A673 (cell line): ENCODE results near the gene SPAG16. TPM values are rescaled to one million over a fixed set of nuclear protein-coding genes. Genes with fewer than 3 reads are reported as not detected.

Source experiments
- BruUV-seq: library from RNA; stranded (reverse); fragments of 400-500 nt; replicated peaks from 2 replicates; lab custom pipeline; 2021; lab: Mats Ljungman, UMichigan
- CTCF ChIA-PET: fragments of 300-600 bp; sonication (Branson Sonifier 250); formaldehyde crosslinking; loops from one replicate; lab custom pipeline; 2022; ENCODE audit warnings: antibody characterized with exemption; lab: Charles Lee
- POLR2A ChIA-PET: fragments of 300-600 bp; sonication (Branson Sonifier 250); formaldehyde crosslinking; loops from one replicate; lab custom pipeline; 2022; ENCODE audit warnings: antibody characterized with exemption; ENCODE audit not compliant: low non-redundant PET; lab: Charles Lee
- DNase-seq: peaks from one replicate; pipeline ENCODE4 v3.0.0-alpha.2; 2015; ENCODE audit warnings: low spot score
- H3K27ac ChIP-seq: fragments of 200-600 bp; sonication (generic); 2 replicates; pipeline ENCODE4 v1.5.1; 2016; ENCODE audit warnings: mixed run types, low read depth, mild to moderate bottlenecking, mixed read lengths, antibody characterized with exemption, low read length; ENCODE audit not compliant: poor library complexity, severe bottlenecking
- H3K27me3 ChIP-seq: fragments of 200-600 bp; sonication (generic); replicated peaks from 2 replicates; pipeline ENCODE4 v1.6.1; 2017; ENCODE audit warnings: mixed run types, low read depth, mild to moderate bottlenecking, mixed read lengths, antibody characterized with exemption, low read length; ENCODE audit not compliant: insufficient read depth, poor library complexity
- H3K36me3 ChIP-seq: fragments of 200-600 bp; sonication (generic); 2 replicates; pipeline ENCODE4 v1.6.1; 2016; ENCODE audit warnings: mixed run types, mild to moderate bottlenecking, mixed read lengths, antibody characterized with exemption, low read length; ENCODE audit not compliant: insufficient read depth, poor library complexity, severe bottlenecking
- H3K4me1 ChIP-seq: fragments of 200-600 bp; sonication (generic); 2 replicates; pipeline ENCODE4 v1.6.1; 2017; ENCODE audit warnings: mixed run types, mild to moderate bottlenecking, mixed read lengths, antibody characterized with exemption, low read length; ENCODE audit not compliant: insufficient read depth, poor library complexity, severe bottlenecking
- H3K4me3 ChIP-seq: fragments of 200-600 bp; sonication (generic); 2 replicates; pipeline ENCODE4 v1.5.1; 2016; ENCODE audit warnings: low read depth, mixed run types, mild to moderate bottlenecking, mixed read lengths, low read length; ENCODE audit not compliant: poor library complexity, severe bottlenecking
- H3K9me3 ChIP-seq: fragments of 200-600 bp; sonication (generic); 2 replicates; pipeline ENCODE4 v1.6.1; 2016; ENCODE audit warnings: mixed run types, low read depth, mild to moderate bottlenecking, mixed read lengths, antibody characterized with exemption, low read length; ENCODE audit not compliant: poor library complexity, severe bottlenecking
- CTCF ChIP-seq: fragments of 300-800, 200-600 bp; sonication (generic); conservative IDR thresholded peaks from 2 replicates; pipeline ENCODE4 v1.5.1; 2017; ENCODE audit warnings: low read depth, mild to moderate bottlenecking, antibody characterized with exemption, low read length, moderate library complexity, mixed read lengths
- EZH2 ChIP-seq: fragments of 200-600 bp; sonication (generic); IDR thresholded peaks from 2 replicates; pipeline ENCODE4 v1.6.1; 2017; ENCODE audit warnings: borderline replicate concordance, low read depth, mild to moderate bottlenecking, mixed read lengths, antibody characterized with exemption, low read length; ENCODE audit not compliant: poor library complexity, severe bottlenecking
- intact Hi-C: fragments of 100-400 bp; cut with micrococcal nuclease; formaldehyde crosslinking; loops from one replicate; pipeline ENCODE4 v1.10.0; 2022; ENCODE audit not compliant: unreplicated experiment
- total RNA-seq: library from RNA; stranded (reverse); gene quantifications from 2 replicates; pipeline ENCODE4 v1.2.3, GENCODE V29; 2021

SPAG16 gene
- total RNA-seq, 1 experiment from 2014 or later: 13.1 TPM

- Histone ChIP-seq H3K36me3 (no peaks in the 10 kb centered on the region), H3K27me3 (no peaks in the 10 kb centered on the region), H3K4me1 (no peaks in the 10 kb centered on the region), H3K27ac (no peak overlapping the region), H3K9me3 (no peaks in the 10 kb centered on the region), H3K4me3 (no peak overlapping the region)
- TF ChIP-seq EZH2 (no peak), CTCF (no peak)
- no TSS peak for BruUV-seq
- DNase-seq: no peak
- ChIA-PET POLR2A (no interaction called here), CTCF (no interaction called here)
- intact Hi-C loops: no loop called here
Observed at GRCh38 chr2:213885485-213885884, 601.2 kb downstream of the SPAG16 start.

- no peak overlapping the region for H3K4me3 ChIP-seq
- no peaks in the 10 kb centered on the region for H3K4me1 ChIP-seq
- H3K9me3 ChIP-seq: no peaks in the 10 kb centered on the region
- DNase-seq: no peak
- intact Hi-C loops: no loop called here
- CTCF ChIA-PET: no interaction called here
- TF ChIP-seq EZH2 (no peak), CTCF (no peak)
- no TSS peak for BruUV-seq
- POLR2A ChIA-PET: no interaction called here
- no peak overlapping the region for H3K27ac ChIP-seq
- H3K27me3 ChIP-seq: no peaks in the 10 kb centered on the region
- H3K36me3 ChIP-seq: no peaks in the 10 kb centered on the region
Observed at GRCh38 chr2:213914510-213914909, 630.2 kb downstream of the SPAG16 start.

- intact Hi-C loops: no loop called here
- BruUV-seq: no TSS peak
- ChIA-PET CTCF (no interaction called here), POLR2A (no interaction called here)
- Histone ChIP-seq H3K4me1 (no peaks in the 10 kb centered on the region), H3K4me3 (no peak overlapping the region), H3K36me3 (no peaks in the 10 kb centered on the region), H3K9me3 (peaks cover 13% of the 10 kb centered on the region), H3K27ac (no peak overlapping the region), H3K27me3 (no peaks in the 10 kb centered on the region)
- DNase-seq: no peak
- TF ChIP-seq CTCF (no peak), EZH2 (no peak)
Observed at GRCh38 chr2:213920014-213920413, 635.8 kb downstream of the SPAG16 start.
